ENCODE results near the gene RND1.

The RND1 gene

DNA sequence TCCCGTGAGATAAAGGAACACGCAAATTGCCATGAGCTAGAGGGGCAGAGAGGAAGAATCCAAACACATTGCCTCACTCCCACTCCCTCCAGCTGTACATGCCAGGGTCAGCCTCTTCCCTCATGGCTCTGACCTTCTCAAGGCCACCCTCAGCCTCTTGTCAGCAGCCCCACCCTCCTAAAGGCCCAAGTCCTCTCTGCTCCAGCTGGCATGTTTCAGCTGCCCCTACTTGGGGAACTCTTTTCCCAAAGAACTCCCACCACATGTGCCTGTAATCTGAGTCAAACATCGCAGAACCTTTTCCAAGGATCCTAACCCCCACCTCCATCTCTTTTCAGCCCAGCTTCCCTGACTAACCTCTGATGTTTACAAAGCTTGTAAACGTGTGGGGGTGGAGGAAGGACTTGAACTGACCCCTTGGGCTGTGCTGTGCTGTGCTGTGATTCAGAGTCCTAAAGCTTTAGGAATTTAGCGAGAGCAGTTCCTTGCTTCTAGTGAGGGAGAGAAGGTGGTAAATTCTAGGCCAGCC is 54.7 kb downstream of the RND1 start:
- no peak for ATAC-seq
- TF ChIP-seq BACH2 (CRISPR knock-in tag; IDR thresholded peaks at IDR 0.05; ENCODE audit: borderline replicate concordance), result no peak
- TF ChIP-seq, protein P1, sequence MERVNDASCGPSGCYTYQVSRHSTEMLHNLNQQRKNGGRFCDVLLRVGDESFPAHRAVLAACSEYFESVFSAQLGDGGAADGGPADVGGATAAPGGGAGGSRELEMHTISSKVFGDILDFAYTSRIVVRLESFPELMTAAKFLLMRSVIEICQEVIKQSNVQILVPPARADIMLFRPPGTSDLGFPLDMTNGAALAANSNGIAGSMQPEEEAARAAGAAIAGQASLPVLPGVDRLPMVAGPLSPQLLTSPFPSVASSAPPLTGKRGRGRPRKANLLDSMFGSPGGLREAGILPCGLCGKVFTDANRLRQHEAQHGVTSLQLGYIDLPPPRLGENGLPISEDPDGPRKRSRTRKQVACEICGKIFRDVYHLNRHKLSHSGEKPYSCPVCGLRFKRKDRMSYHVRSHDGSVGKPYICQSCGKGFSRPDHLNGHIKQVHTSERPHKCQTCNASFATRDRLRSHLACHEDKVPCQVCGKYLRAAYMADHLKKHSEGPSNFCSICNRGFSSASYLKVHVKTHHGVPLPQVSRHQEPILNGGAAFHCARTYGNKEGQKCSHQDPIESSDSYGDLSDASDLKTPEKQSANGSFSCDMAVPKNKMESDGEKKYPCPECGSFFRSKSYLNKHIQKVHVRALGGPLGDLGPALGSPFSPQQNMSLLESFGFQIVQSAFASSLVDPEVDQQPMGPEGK (CRISPR knock-in tag; IDR thresholded peaks at IDR 0.05; ENCODE audit: borderline replicate concordance), result no peak
- TF ChIP-seq, protein P2, sequence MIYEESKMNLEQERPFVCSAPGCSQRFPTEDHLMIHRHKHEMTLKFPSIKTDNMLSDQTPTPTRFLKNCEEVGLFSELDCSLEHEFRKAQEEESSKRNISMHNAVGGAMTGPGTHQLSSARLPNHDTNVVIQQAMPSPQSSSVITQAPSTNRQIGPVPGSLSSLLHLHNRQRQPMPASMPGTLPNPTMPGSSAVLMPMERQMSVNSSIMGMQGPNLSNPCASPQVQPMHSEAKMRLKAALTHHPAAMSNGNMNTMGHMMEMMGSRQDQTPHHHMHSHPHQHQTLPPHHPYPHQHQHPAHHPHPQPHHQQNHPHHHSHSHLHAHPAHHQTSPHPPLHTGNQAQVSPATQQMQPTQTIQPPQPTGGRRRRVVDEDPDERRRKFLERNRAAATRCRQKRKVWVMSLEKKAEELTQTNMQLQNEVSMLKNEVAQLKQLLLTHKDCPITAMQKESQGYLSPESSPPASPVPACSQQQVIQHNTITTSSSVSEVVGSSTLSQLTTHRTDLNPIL (CRISPR knock-in tag; IDR thresholded peaks at IDR 0.05; ENCODE audit: low read depth), result no peak
- TF ChIP-seq, protein P3, sequence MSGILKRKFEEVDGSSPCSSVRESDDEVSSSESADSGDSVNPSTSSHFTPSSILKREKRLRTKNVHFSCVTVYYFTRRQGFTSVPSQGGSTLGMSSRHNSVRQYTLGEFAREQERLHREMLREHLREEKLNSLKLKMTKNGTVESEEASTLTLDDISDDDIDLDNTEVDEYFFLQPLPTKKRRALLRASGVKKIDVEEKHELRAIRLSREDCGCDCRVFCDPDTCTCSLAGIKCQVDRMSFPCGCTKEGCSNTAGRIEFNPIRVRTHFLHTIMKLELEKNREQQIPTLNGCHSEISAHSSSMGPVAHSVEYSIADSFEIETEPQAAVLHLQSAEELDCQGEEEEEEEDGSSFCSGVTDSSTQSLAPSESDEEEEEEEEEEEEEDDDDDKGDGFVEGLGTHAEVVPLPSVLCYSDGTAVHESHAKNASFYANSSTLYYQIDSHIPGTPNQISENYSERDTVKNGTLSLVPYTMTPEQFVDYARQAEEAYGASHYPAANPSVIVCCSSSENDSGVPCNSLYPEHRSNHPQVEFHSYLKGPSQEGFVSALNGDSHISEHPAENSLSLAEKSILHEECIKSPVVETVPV (CRISPR knock-in tag; IDR thresholded peaks at IDR 0.05), result no peak
- TF ChIP-seq, protein P4, sequence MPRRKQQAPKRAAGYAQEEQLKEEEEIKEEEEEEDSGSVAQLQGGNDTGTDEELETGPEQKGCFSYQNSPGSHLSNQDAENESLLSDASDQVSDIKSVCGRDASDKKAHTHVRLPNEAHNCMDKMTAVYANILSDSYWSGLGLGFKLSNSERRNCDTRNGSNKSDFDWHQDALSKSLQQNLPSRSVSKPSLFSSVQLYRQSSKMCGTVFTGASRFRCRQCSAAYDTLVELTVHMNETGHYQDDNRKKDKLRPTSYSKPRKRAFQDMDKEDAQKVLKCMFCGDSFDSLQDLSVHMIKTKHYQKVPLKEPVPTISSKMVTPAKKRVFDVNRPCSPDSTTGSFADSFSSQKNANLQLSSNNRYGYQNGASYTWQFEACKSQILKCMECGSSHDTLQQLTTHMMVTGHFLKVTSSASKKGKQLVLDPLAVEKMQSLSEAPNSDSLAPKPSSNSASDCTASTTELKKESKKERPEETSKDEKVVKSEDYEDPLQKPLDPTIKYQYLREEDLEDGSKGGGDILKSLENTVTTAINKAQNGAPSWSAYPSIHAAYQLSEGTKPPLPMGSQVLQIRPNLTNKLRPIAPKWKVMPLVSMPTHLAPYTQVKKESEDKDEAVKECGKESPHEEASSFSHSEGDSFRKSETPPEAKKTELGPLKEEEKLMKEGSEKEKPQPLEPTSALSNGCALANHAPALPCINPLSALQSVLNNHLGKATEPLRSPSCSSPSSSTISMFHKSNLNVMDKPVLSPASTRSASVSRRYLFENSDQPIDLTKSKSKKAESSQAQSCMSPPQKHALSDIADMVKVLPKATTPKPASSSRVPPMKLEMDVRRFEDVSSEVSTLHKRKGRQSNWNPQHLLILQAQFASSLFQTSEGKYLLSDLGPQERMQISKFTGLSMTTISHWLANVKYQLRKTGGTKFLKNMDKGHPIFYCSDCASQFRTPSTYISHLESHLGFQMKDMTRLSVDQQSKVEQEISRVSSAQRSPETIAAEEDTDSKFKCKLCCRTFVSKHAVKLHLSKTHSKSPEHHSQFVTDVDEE (CRISPR knock-in tag; IDR thresholded peaks at IDR 0.05), result no peak
- no peak for TF ChIP-seq GLIS3 (CRISPR knock-in tag; IDR thresholded peaks at IDR 0.05)
- TF ChIP-seq OSR1 (CRISPR knock-in tag; IDR thresholded peaks at IDR 0.05), result no peak
- TF ChIP-seq, protein P5, sequence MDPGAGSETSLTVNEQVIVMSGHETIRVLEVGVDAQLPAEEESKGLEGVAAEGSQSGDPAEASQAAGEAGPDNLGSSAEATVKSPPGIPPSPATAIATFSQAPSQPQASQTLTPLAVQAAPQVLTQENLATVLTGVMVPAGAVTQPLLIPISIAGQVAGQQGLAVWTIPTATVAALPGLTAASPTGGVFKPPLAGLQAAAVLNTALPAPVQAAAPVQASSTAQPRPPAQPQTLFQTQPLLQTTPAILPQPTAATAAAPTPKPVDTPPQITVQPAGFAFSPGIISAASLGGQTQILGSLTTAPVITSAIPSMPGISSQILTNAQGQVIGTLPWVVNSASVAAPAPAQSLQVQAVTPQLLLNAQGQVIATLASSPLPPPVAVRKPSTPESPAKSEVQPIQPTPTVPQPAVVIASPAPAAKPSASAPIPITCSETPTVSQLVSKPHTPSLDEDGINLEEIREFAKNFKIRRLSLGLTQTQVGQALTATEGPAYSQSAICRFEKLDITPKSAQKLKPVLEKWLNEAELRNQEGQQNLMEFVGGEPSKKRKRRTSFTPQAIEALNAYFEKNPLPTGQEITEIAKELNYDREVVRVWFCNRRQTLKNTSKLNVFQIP (CRISPR knock-in tag; IDR thresholded peaks at IDR 0.05; ENCODE audit: borderline replicate concordance, low read depth), result no peak
- no peak for TF ChIP-seq ZFP30 (CRISPR knock-in tag; IDR thresholded peaks at IDR 0.05)
- TF ChIP-seq ESRRG (CRISPR knock-in tag; IDR thresholded peaks at IDR 0.05), result no peak
- no peak for TF ChIP-seq CSDC2 (CRISPR knock-in tag; IDR thresholded peaks at IDR 0.05)

DNA sequence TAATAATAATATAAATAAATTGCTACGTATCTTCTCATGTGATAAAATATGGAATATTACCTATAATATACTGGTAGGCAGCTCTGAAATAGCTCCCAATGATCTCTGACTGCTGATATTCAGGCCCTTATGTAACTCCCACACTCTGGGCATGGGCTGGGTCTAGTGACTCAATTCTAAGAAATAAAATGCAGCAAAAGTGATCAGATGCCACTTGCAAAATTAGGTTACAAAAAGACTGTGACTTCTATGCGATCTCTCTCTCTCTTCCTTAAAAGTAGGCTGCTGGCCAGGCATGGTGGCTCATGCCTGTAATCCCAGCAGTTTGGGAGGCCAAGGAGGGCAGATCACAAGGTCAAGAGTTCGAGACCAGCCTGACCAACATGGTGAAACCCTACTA is 57.7 kb downstream of the RND1 start:
- ATAC-seq, result no peak
- TF ChIP-seq ZFP3 (CRISPR knock-in tag; IDR thresholded peaks at IDR 0.05) (no peak), ZC3H10 (CRISPR knock-in tag; IDR thresholded peaks at IDR 0.05) (no peak), ZNF70 (CRISPR knock-in tag; IDR thresholded peaks at IDR 0.05) (no peak), GLIS3 (CRISPR knock-in tag; IDR thresholded peaks at IDR 0.05) (no peak)

All from SK-N-SH treated with all-trans-retinoic acid at 6 μM for 48 hours (cell line).